ENCODE measurements around the gene BOD1L1.

The BOD1L1 gene

DNA sequence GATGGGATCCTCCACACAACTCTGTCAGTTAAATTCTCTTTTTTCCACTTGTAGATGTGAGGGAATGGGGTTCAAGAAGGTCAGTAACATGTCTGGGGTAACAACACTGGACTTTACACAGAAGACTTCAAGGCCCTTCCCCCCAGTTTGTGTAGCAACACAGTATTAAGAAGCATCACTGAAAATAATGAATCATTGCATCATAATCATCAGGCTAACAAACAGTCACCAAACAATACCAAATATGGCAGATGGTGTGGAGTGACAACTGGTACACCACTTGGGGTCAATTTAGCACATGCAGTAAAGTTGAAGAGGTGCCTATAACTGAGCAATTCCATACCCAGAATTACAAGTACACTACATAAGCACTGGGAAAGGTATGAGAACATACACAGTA is 38.6 kb downstream of the BOD1L1 start:
- Histone ChIP-seq H3K9me3 (ENCODE audit: severe bottlenecking) (no peaks in the 10 kb centered on the region), H3K36me3 (peaks cover 76% of the 10 kb centered on the region), H3K27me3 (ENCODE audit: insufficient read depth, low read depth, severe bottlenecking) (no peaks in the 10 kb centered on the region), H3K4me3 (ENCODE audit: low read depth, low read length) (no peak overlapping the region), H3K27ac (no peak overlapping the region)
- DNase-seq, result no peak
- TF ChIP-seq, protein P1, sequence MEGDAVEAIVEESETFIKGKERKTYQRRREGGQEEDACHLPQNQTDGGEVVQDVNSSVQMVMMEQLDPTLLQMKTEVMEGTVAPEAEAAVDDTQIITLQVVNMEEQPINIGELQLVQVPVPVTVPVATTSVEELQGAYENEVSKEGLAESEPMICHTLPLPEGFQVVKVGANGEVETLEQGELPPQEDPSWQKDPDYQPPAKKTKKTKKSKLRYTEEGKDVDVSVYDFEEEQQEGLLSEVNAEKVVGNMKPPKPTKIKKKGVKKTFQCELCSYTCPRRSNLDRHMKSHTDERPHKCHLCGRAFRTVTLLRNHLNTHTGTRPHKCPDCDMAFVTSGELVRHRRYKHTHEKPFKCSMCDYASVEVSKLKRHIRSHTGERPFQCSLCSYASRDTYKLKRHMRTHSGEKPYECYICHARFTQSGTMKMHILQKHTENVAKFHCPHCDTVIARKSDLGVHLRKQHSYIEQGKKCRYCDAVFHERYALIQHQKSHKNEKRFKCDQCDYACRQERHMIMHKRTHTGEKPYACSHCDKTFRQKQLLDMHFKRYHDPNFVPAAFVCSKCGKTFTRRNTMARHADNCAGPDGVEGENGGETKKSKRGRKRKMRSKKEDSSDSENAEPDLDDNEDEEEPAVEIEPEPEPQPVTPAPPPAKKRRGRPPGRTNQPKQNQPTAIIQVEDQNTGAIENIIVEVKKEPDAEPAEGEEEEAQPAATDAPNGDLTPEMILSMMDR (IDR thresholded peaks at IDR 0.05; ENCODE audit: low read depth, low read length), result no peak

- Histone ChIP-seq H3K27me3 (ENCODE audit: insufficient read depth, low read depth, severe bottlenecking) (no peaks in the 10 kb centered on the region), H3K36me3 (peaks cover 72% of the 10 kb centered on the region), H3K9me3 (ENCODE audit: severe bottlenecking) (no peaks in the 10 kb centered on the region), H3K27ac (no peak overlapping the region), H3K4me3 (ENCODE audit: low read depth, low read length) (no peak overlapping the region)
- no peak for DNase-seq
- TF ChIP-seq, protein P1 (IDR thresholded peaks at IDR 0.05; ENCODE audit: low read depth, low read length), result no peak
Measured at GRCh38 chr4:13584481-13584880, 43.0 kb downstream of the BOD1L1 start.

DNA sequence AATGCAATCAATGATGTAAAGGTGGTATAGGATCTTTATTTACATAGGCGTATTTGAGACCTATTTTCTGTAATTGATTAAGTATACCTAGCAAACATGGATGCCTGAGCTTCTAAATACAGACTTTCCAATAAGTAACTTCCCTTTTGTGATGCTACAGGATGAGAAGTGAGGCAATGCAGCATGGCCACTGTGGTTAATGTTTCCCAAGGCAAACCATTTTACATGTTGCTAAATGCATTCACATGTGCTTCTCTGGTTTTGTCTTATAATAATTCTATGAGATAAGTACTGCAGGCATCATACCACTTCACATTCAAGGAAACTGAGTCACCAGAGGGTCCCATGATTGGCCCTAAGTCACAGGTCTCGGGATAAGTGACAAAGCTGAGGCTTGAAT is 47.5 kb downstream of the BOD1L1 start:
- TF ChIP-seq, protein P1 (IDR thresholded peaks at IDR 0.05; ENCODE audit: low read depth, low read length), result no peak
- H3K36me3 ChIP-seq, result peaks cover 72% of the 10 kb centered on the region
- DNase-seq, result no peak
- H3K27ac ChIP-seq, result no peak overlapping the region
- H3K27me3 ChIP-seq (ENCODE audit: insufficient read depth, low read depth, severe bottlenecking), result no peaks in the 10 kb centered on the region
- H3K4me3 ChIP-seq (ENCODE audit: low read depth, low read length), result no peak overlapping the region
- no peaks in the 10 kb centered on the region for H3K9me3 ChIP-seq (ENCODE audit: severe bottlenecking)

DNA sequence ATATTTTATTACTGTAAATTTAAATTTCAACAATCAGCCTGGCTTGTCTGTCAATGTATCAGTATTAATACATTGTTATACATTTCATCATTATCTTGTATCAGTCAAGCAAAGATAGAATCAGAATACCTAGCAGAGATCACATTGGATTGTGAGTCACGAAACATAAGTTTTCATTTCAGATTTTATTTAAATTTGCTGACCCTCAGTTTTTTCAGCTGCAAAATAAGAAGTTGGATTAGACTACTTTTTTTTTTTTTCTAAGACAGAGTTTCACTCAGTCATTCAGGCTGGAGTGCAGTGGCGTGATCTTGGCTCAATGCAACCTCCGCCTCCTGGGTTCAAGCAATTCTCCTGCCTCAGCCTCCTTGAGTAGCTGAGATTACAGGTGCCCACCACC is 49.9 kb downstream of the BOD1L1 start:
- Histone ChIP-seq H3K27ac (no peak overlapping the region), H3K4me3 (ENCODE audit: low read depth, low read length) (no peak overlapping the region), H3K9me3 (ENCODE audit: severe bottlenecking) (no peaks in the 10 kb centered on the region), H3K27me3 (ENCODE audit: insufficient read depth, low read depth, severe bottlenecking) (no peaks in the 10 kb centered on the region), H3K36me3 (peaks cover 77% of the 10 kb centered on the region)
- TF ChIP-seq, protein P1 (IDR thresholded peaks at IDR 0.05; ENCODE audit: low read depth, low read length), result no peak
- no peak for DNase-seq

DNA sequence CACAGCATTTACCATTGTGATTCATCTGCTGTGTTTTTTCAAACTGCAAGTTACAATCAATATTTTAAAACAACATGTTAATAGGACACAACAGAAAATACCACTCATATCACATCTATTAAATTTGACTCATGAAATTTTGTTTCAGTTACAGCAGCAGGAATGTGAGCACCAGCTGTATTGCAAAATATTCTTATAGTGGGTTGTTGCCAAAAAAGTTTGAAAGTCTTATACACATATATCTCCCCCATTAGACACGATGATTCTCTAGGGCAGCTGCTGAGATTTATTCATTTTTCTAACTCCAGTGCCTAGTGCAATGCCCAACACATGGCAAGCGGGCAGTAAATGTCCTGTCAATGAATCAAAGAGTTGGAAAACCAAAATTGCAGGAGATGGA is 56.6 kb downstream of the BOD1L1 start:
- peaks cover 68% of the 10 kb centered on the region for H3K36me3 ChIP-seq
- no peak overlapping the region for H3K27ac ChIP-seq
- no peak for DNase-seq
- no peaks in the 10 kb centered on the region for H3K27me3 ChIP-seq (ENCODE audit: insufficient read depth, low read depth, severe bottlenecking)
- H3K9me3 ChIP-seq (ENCODE audit: severe bottlenecking), result no peaks in the 10 kb centered on the region
- TF ChIP-seq, protein P1 (IDR thresholded peaks at IDR 0.05; ENCODE audit: low read depth, low read length), result no peak
- no peak overlapping the region for H3K4me3 ChIP-seq (ENCODE audit: low read depth, low read length)

GRCh38 chr4:13567125-13567524 is 60.4 kb downstream of the BOD1L1 start:
- TF ChIP-seq, protein P1 (IDR thresholded peaks at IDR 0.05; ENCODE audit: low read depth, low read length), result no peak
- no peaks in the 10 kb centered on the region for H3K27me3 ChIP-seq (ENCODE audit: insufficient read depth, low read depth, severe bottlenecking)
- H3K27ac ChIP-seq, result no peak overlapping the region
- no peak overlapping the region for H3K4me3 ChIP-seq (ENCODE audit: low read depth, low read length)
- H3K36me3 ChIP-seq, result peaks cover 42% of the 10 kb centered on the region
- no peaks in the 10 kb centered on the region for H3K9me3 ChIP-seq (ENCODE audit: severe bottlenecking)
- no peak for DNase-seq

Measured in WERI-Rb-1 (cell line).